T-helper 2 cell treated with Interferon-gamma antibody and Interleukin-4, amounts not matched to agents 100 ng/mL and 5 ng/mL, for 36 hours (primary cell): ENCODE measurements around the gene TSC2. TPM values are rescaled to one million over a fixed set of nuclear protein-coding genes. Genes with fewer than 3 reads are reported as not detected.

Source experiments
- intact Hi-C: fragments of 100-400 bp; cut with micrococcal nuclease; formaldehyde crosslinking; loops from one replicate; pipeline ENCODE4 v1.15.1; 2023
- total RNA-seq: library from RNA; stranded (reverse); gene quantifications from 2 replicates; pipeline ENCODE4 v1.2.3, GENCODE V29; 2022

TSC2 gene
- total RNA-seq, 1 donor from 2014 or later: 110 TPM

GRCh38 chr16:2040787-2041522 is 6.8 kb upstream of the TSC2 start:
- intact Hi-C loops: no loop called here

DNA sequence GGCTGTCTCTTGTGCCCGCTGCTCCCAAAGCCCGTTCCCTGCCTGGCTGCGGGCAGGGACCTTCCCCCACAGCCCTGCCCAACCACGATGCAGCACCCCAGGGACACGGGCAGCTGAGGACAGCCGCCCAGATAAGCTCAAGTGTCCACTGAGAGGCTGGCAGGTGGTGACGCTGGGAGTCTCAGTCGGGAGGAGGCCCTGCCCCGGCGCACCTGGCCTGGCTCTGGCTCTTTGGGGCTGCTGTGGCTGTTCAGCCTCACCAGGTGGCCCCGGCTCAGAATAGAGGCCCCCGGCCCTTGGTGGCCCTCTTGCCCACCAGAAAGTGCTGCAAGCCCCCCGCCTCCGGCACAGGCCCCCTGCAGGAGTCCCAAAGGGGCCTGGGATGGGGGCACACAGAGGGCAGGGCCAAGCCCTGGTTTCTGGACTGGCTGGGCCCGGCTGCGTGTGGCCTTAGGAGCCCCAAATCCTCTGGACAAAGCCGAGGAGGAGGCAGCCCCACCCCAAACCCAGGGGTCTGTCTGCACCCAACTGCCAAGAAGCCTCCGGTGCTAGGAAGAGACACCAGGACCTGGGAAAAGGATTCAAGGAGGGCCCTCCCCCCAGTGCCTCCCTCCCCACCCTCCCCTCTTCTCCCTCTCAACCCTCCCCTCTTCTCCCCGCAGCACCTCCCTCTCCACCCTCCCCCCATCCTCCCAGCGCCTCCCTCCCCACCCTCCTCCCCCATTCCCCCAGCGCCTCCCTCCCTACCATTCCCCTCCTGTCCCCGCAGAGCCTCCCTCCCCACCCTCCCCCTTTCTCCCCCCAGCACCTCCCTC is 5.4 kb upstream of the TSC2 start:
- intact Hi-C loops: no loop called here

DNA sequence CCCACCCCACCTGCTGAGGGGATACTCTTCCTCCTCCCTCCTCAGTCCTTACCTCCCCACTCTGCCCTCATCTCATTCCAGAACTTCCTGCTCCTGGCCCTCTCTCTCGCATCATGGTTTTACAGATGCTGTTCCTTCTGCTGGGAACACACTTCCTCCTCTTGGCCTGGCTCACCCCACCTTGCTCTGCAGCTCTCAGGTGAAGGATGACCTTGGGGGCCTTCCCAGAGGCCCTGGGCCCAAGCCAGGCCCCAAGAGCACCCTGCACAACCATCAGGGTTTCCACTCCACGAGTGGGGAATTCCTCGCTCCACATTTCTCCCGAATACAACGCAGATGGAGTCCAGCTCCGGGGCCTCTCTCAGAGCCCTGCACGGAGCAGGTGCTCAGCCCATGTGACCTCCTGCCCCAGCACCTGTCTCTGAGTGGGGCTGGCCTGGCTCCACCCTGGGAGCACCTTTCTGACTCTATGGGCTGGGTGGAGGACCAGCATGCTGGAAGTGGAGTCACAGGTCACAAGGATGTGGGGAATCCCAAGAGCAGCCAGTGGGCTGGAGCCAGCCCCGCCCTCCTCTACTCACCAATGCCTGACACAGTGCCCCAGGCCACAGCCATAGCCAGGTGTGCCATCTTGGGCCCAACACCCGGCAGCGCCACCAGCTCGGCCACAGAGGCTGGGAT is 4.7 kb upstream of the TSC2 start:
- intact Hi-C loops: no loop called here

- intact Hi-C loops: no loop called here
Observed at GRCh38 chr16:2043667-2044451, 3.9 kb upstream of the TSC2 start.

GRCh38 chr16:2044541-2044940 is 3.2 kb upstream of the TSC2 start:
- intact Hi-C loops: no loop called here

- intact Hi-C loops: no loop called here
Observed at GRCh38 chr16:2045965-2046892, 1.6 kb upstream of the TSC2 start.

DNA sequence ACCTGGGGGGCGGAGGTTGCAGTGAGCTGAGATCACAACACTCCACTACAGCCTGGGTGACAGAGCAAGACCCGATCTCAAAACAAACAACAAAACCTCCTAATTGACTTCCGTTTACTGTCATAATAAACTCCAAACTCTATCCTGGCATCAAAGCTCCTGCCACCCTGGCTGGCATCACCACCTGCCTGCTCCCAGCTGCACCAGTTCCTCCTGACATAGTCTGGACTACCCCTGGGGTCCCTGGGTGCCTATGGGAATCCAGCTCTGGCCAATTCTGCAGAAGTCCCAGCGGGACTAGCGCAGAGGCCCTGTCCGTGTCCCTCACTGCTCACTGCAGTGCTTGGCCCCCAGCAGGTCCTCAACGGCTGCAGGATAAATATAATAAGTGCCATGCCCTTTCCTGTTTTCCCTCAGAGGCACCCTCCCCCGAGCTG is 874 bp upstream of the TSC2 start:
- intact Hi-C loops: loop anchor here (1.0 kb wide), 2 partner anchors 24 to 108 kb away; partner anchors contain the start of gene TRAF7

- intact Hi-C loops: no loop called here
Observed at GRCh38 chr16:2048116-2048543, 345 bp downstream of the TSC2 start.

- intact Hi-C loops: no loop called here
Observed at GRCh38 chr16:2053211-2053610, 5.4 kb downstream of the TSC2 start.

GRCh38 chr16:2053897-2054296 is 6.1 kb downstream of the TSC2 start:
- intact Hi-C loops: no loop called here

DNA sequence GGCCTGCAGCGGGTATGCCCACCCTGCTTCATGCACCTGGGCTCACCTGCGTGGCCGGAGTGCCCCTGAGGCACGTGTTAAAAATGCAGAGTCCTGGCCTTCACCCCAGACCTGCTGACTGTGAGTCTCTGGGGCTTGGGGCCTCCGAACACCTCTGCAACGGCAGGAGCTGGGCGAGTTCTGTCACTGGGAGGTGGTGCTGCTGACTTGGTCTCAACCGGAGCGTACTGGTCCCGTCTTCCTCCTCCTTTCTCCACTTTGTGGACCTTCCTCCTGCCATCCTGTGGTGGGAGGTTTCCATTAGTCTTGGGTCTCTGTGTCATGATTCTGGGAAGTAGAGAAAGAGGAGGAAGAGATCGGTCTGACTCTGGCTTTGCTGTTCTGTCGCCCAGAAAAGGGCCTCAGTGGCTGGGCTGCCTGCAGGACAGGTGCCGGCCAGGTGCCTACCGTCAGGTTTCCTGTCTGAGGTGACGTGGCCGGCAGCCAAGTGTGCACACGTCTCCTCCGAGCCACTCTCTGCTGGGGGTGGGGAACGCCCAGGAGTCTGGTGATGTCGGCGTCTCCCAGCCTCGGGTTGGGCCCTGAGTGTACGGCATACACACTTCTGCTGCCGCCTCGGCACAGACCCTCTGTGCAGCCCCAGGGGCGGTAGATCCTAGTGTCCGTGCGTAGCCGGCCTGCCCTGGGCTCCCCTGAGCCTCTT is 6.9 kb downstream of the TSC2 start:
- intact Hi-C loops: no loop called here

GRCh38 chr16:2056077-2056476 is 8.3 kb downstream of the TSC2 start:
- intact Hi-C loops: no loop called here

GRCh38 chr16:2056681-2057407 is 9.1 kb downstream of the TSC2 start:
- intact Hi-C loops: no loop called here

DNA sequence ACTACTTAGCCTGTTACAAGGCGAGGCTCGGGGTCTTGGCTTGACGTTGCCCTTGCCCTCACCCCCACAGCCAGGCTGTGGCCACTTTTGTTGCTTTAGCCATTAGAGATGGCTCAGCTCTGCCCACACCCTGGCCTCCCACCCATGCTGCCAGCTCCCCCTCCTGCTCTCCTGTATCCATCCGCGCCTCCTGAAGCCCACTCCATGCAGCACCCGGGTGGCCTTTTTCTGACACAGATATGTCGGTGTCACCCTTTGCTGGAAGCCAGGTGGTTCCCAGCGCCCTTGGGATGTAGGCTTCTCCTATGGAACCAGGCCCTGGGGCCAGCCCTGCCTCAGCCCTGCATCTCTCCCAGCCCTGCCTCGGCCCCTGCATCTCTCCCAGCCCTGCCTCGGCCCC is 9.7 kb downstream of the TSC2 start:
- intact Hi-C loops: no loop called here

GRCh38 chr16:2058420-2058819 is 10.6 kb downstream of the TSC2 start:
- intact Hi-C loops: no loop called here

- intact Hi-C loops: no loop called here
Observed at GRCh38 chr16:2058872-2059271, 11.1 kb downstream of the TSC2 start.

GRCh38 chr16:2060346-2060745 is 12.6 kb downstream of the TSC2 start:
- intact Hi-C loops: no loop called here

- intact Hi-C loops: no loop called here
Observed at GRCh38 chr16:2061023-2061422, 13.2 kb downstream of the TSC2 start.

DNA sequence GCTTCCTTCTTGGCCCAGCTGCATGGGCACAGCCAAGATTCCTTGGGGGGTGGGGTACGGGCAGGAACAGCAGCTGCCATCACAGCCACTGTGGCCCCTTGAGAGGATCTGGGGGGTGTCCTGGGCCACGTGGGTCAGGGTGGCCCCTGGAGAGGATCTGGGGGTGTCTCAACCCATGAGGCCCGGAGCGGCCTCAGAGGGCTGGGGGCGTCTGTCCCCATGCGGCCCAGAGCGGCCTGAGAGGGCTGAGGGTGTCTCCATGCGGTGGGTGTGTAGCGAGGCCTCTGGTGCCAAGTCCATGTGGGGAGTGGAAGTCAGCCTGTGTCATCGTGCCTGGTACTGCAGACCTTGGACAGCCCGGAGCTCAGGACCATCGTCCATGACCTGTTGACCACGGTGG is 13.7 kb downstream of the TSC2 start:
- intact Hi-C loops: no loop called here
